GM13977 (cell line): ENCODE measurements around the gene VPS4B.

Source experiments
- DNase-seq: peaks from one replicate; pipeline ENCODE4 v3.0.0; 2012; ENCODE audit warnings: low spot score
- CTCF ChIP-seq: IDR thresholded peaks from 2 replicates; pipeline ENCODE4 v1.5.1; 2012; ENCODE audit warnings: mild to moderate bottlenecking, control low read depth; ENCODE audit not compliant: insufficient read depth; ENCODE audit errors: extremely low read depth, missing control alignments
- in situ Hi-C: fragments of 300-500 bp; cut with MboI; formaldehyde crosslinking; loops from one replicate; pipeline ENCODE4 v1.12.0; 2022; ENCODE audit warnings: low sequenced_read_pairs, low pct_unique_long_range_greater_than_20kb, mixed read lengths, inconsistent platforms; ENCODE audit not compliant: unreplicated experiment

VPS4B gene

GRCh38 chr18:63378919-63379638 is 43.2 kb downstream of the VPS4B start:
- no peak for TF ChIP-seq CTCF
- in situ Hi-C loops, result no loop called here

DNA sequence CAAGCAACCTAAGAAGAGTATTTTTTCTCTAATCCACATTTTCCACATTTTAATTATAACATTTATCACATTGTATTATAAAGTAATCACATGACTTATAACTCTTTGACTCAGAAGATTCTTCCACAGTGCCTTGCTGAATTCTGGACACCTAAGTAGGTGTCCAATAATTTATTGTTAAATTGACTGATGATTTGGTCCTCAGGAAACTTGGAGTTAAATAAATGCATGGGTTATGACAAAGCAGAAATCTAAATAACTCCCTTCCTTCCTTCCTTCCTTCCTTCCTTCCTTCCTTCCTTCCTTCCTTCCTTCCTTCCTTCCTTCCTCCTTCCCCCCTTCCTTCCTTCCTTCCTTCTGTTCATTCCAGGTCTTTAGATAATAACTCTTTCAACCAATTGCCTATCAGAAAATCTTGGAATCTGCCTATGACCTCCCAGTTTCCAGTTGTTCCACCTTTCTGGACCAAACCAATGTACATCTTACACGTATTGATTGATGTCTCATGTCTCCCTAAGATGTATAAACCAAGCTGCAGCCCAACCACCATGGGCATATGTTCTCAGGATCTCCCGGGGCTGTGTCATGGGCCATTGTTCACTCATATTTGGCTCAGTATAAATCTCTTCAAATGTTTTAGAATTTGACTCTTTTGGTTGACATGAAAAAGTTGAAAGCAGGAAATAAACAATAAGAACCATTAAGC is 44.8 kb downstream of the VPS4B start:
- no peak for DNase-seq
- in situ Hi-C loops, result no loop called here

More at GRCh38 chr18:63378919-63379638, 43.2 kb downstream of the VPS4B start:
- peak; percentile 19 for DNase-seq

DNA sequence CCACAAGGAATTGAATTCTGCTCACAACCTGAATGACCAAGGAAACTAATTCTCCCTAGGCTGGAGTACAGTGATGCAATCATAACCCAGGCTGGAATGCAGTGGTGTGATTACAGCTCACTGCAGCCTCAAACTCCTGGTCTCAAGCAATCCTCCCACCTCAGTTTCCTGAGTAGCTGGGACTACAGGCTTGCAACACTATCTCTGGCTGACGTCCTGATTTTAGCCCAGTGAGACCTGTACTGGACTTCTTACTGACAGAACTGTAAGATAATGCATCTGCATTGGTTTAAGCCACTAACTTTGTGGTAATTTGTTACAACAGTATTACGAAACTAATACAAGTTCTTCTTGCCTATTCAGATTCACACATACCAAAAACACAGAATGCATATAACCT is 45.7 kb downstream of the VPS4B start:
- no peak for DNase-seq
- in situ Hi-C loops, result no loop called here
- no peak for TF ChIP-seq CTCF

More for the DNA sequence above, 44.8 kb downstream of the VPS4B start:
- TF ChIP-seq CTCF, result no peak

- in situ Hi-C loops, result no loop called here
- DNase-seq, result no peak
- no peak for TF ChIP-seq CTCF
Measured at GRCh38 chr18:63374540-63374939, 47.7 kb downstream of the VPS4B start.

DNA sequence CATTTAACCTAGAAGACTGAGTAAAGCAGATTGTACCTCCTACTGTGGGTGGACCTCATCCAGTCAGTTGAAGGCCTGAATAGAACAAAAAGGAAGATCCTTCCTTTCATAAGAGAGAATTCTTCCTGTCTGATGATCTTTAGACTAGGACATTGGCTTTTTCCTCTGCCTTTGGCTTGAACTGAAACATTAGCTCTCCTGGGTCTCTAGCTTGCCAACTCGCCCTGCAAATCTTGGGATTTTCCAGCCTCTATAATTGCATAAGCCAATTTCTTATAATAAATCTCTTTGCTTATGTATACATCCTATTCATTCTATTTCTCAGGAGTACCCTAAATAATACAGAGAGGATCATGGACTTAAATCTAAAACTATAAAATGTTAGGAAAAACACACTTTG is 49.1 kb downstream of the VPS4B start:
- TF ChIP-seq CTCF, result no peak
- DNase-seq, result no peak
- in situ Hi-C loops, result no loop called here

GRCh38 chr18:63368611-63369010 is 53.7 kb downstream of the VPS4B start:
- no peak for TF ChIP-seq CTCF
- DNase-seq, result no peak
- in situ Hi-C loops, result no loop called here
